A549 (cell line): ENCODE measurements around the gene FOXO6. TPM values are rescaled to one million over a fixed set of nuclear protein-coding genes. Genes with fewer than 3 reads are reported as not detected.

Source experiments
- ATAC-seq, 2 experiments: fragments of 200-7000 bp in 1 of 2; fragments of >200 bp in 1 of 2; cut with Nextera tagmentation in 1 of 2; cut with Tn5 transposase in 1 of 2; 3 replicates each; pipeline versions ENCODE4 v1.8.0 to v1.9.1; 2018 to 2020; ENCODE audit warnings: mild to moderate bottlenecking in 1 of 2, moderate library complexity in 1 of 2
- CTCF ChIA-PET: fragments of 300-600 bp; sonication (Branson Sonifier 250); formaldehyde crosslinking; extraction: SDS; loops from one replicate; lab custom pipeline; 2021; ENCODE audit warnings: antibody characterized with exemption, inconsistent platforms; lab: Yijun Ruan, JAX
- POLR2A ChIA-PET: fragments of 350-600 bp; formaldehyde crosslinking; extraction: SDS; loops from one replicate; lab custom pipeline; 2021; ENCODE audit warnings: antibody characterized with exemption, inconsistent platforms; lab: Yijun Ruan, JAX
- DNase-seq, 2 experiments: peaks; one replicate each; pipeline versions ENCODE4 v3.0.0 to v3.0.0-alpha.2; 2011 to 2016; ENCODE audit warnings: low read depth in 1 of 2, low spot score in 1 of 2
- FAIRE-seq: peaks from 2 replicates; lab custom pipeline; 2011; peaks lifted over from hg19 to GRCh38; lab: Jason Lieb, UNC
- H3K27ac ChIP-seq, 2 experiments: fragments of >200 bp; sonication (Bioruptor Twin); formaldehyde crosslinking; 3 replicates each; pipeline ENCODE4 v1.5.1; 2016 to 2017
- H3K4me1 ChIP-seq: fragments of >200 bp; sonication (Bioruptor Twin); formaldehyde crosslinking; 3 replicates; pipeline ENCODE4 v1.6.1; 2016
- H3K4me2 ChIP-seq: fragments of >200 bp; sonication (Bioruptor Twin); formaldehyde crosslinking; 3 replicates; pipeline ENCODE4 v1.6.1; 2016
- H3K4me3 ChIP-seq: fragments of >200 bp; sonication (Bioruptor Twin); formaldehyde crosslinking; 3 replicates; pipeline ENCODE4 v1.5.1; 2016
- H3K9me3 ChIP-seq: fragments of >200 bp; sonication (Bioruptor Twin); formaldehyde crosslinking; 3 replicates; pipeline ENCODE4 v1.6.1; 2016
- BHLHE40 ChIP-seq: IDR thresholded peaks from 2 replicates; pipeline ENCODE4 v1.6.1; 2012; ENCODE audit warnings: low read depth, low read length, inconsistent platforms
- CBX8 ChIP-seq: fragments of 200-600 bp; sonication (generic); IDR thresholded peaks from 2 replicates; pipeline ENCODE4 v1.6.1; 2016
- CEBPB ChIP-seq, 2 experiments: fragments of >200 bp in 1 of 2; sonication (Bioruptor Twin) in 1 of 2; formaldehyde crosslinking in 1 of 2; IDR thresholded peaks; 2 replicates each; pipeline ENCODE4 v1.6.1; 2012 to 2016
- CHD2 ChIP-seq: fragments of 150-350 bp; IDR thresholded peaks from 2 replicates; pipeline ENCODE4 v1.6.1; 2014; ENCODE audit warnings: low read length; ENCODE audit not compliant: partially characterized antibody
- CHD4 ChIP-seq: fragments of 200-600 bp; sonication (generic); IDR thresholded peaks from 2 replicates; pipeline ENCODE4 v1.6.1; 2016; ENCODE audit warnings: antibody characterized with exemption, mild to moderate bottlenecking, borderline replicate concordance
- EHF ChIP-seq: fragments of 250-450 bp; sonication (Bioruptor Pico); IDR thresholded peaks from 2 replicates; pipeline ENCODE4 v1.5.0; 2020; ENCODE audit warnings: mild to moderate bottlenecking
- EHMT2 ChIP-seq: fragments of 200-600 bp; sonication (generic); IDR thresholded peaks from 2 replicates; pipeline ENCODE4 v1.6.1; 2016; ENCODE audit warnings: antibody characterized with exemption, low read depth, mild to moderate bottlenecking, moderate library complexity
- FOSL2 ChIP-seq, 2 experiments: fragments of 450-650 bp in 1 of 2; fragments of >200 bp in 1 of 2; sonication (Bioruptor Twin) in 1 of 2; formaldehyde crosslinking; IDR thresholded peaks; 2 replicates each; pipeline versions ENCODE4 v1.5.0 to v1.6.1; 2016 to 2020; ENCODE audit warnings: mild to moderate bottlenecking in 1 of 2, moderate library complexity in 1 of 2
- FOXS1 ChIP-seq: fragments of 250-450 bp; sonication (Bioruptor Pico); IDR thresholded peaks from 2 replicates; pipeline ENCODE4 v1.5.0; 2020; ENCODE audit warnings: mild to moderate bottlenecking, moderate library complexity
- HDAC2 ChIP-seq: fragments of 200-600 bp; sonication (generic); IDR thresholded peaks from 2 replicates; pipeline ENCODE4 v1.6.1; 2016
- HES2 ChIP-seq: fragments of >200 bp; sonication (Bioruptor Twin); formaldehyde crosslinking; IDR thresholded peaks from 2 replicates; pipeline ENCODE4 v1.6.1; 2016
- HEYL ChIP-seq: fragments of 250-450 bp; sonication (Bioruptor Pico); IDR thresholded peaks from 2 replicates; pipeline ENCODE4 v1.8.0; 2021; ENCODE audit warnings: mild to moderate bottlenecking, moderate library complexity
- HOXB5 ChIP-seq: fragments of 250-450 bp; sonication (Bioruptor Pico); IDR thresholded peaks from 2 replicates; pipeline ENCODE4 v1.5.0; 2020; ENCODE audit warnings: mild to moderate bottlenecking, moderate library complexity
- JUN ChIP-seq, 2 experiments: fragments of >200 bp; sonication (Bioruptor Twin); formaldehyde crosslinking; IDR thresholded peaks; 2 replicates in 1 of 2; 3 replicates in 1 of 2; pipeline ENCODE4 v1.6.1; 2016 to 2017
- JUNB ChIP-seq: fragments of >200 bp; sonication (Bioruptor Twin); formaldehyde crosslinking; IDR thresholded peaks from 2 replicates; pipeline ENCODE4 v1.6.1; 2016
- MAFK ChIP-seq: fragments of 450-650 bp; IDR thresholded peaks from 2 replicates; pipeline ENCODE4 v1.6.1; 2014; ENCODE audit not compliant: partially characterized antibody
- MAX ChIP-seq: IDR thresholded peaks from 2 replicates; pipeline ENCODE4 v1.6.1; 2012
- MAZ ChIP-seq: fragments of 150-350 bp; IDR thresholded peaks from 2 replicates; pipeline ENCODE4 v1.6.1; 2014; ENCODE audit warnings: antibody characterized with exemption, low read depth, low read length, borderline replicate concordance
- NFE2L2 ChIP-seq: fragments of 150-350 bp; conservative IDR thresholded peaks from 2 replicates; pipeline ENCODE4 v1.6.1; 2014; ENCODE audit warnings: low read length
- NR3C1 ChIP-seq: fragments of >200 bp; sonication (Bioruptor Twin); formaldehyde crosslinking; IDR thresholded peaks from 3 replicates; pipeline ENCODE4 v1.6.1; 2017
- POLR2A ChIP-seq: IDR thresholded peaks from 2 replicates; pipeline ENCODE4 v1.6.1; 2012; ENCODE audit warnings: mild to moderate bottlenecking, low read length
- POLR2AphosphoS2 ChIP-seq: conservative IDR thresholded peaks from 2 replicates; pipeline ENCODE4 v1.6.1; 2012; ENCODE audit warnings: low read length, improper control_type of control experiment, inconsistent platforms
- RAD21 ChIP-seq, 2 experiments: fragments of >200 bp in 1 of 2; sonication (Bioruptor Twin) in 1 of 2; formaldehyde crosslinking in 1 of 2; IDR thresholded peaks in 1 of 2; conservative IDR thresholded peaks in 1 of 2; 2 replicates in 1 of 2; 3 replicates in 1 of 2; pipeline ENCODE4 v1.6.1; 2012 to 2018; ENCODE audit warnings: inconsistent platforms in 1 of 2
- RCOR1 ChIP-seq: fragments of 150-350 bp; IDR thresholded peaks from 2 replicates; pipeline ENCODE4 v1.6.1; 2014; ENCODE audit warnings: antibody characterized with exemption, low read length, low read depth
- RFX5 ChIP-seq: fragments of 450-650 bp; IDR thresholded peaks from 2 replicates; pipeline ENCODE4 v1.7.1; 2014; ENCODE audit warnings: antibody characterized with exemption, mild to moderate bottlenecking, moderate library complexity
- RNF2 ChIP-seq: fragments of 200-600 bp; sonication (generic); IDR thresholded peaks from 2 replicates; pipeline ENCODE4 v1.6.1; 2016; ENCODE audit warnings: low read depth, mild to moderate bottlenecking, antibody characterized with exemption, moderate library complexity, borderline replicate concordance
- TP53 ChIP-seq: fragments of 250-450 bp; sonication (Bioruptor Pico); IDR thresholded peaks from 2 replicates; pipeline ENCODE4 v1.5.0; 2021; ENCODE audit warnings: mild to moderate bottlenecking, moderate library complexity
- ZSCAN20 ChIP-seq: fragments of 250-450 bp; sonication (Bioruptor Pico); IDR thresholded peaks from 2 replicates; pipeline ENCODE4 v1.8.0; 2022; ENCODE audit warnings: mild to moderate bottlenecking, moderate library complexity
- WGBS: methylation state at CpG from one replicate; pipeline ENCODE4 v1.1.6; 2017; ENCODE audit errors: missing lambda C conversion rate; 5-methylcytosine and 5-hydroxymethylcytosine counted together
- polyA plus RNA-seq, 4 experiments: library from polyadenylated mRNA; depleted of rRNA in 3 of 4; stranded (reverse); fragments of >200 nt; fragmentation: RNase III in 1 of 4; extraction: RNeasy Plus Mini Kit Qiagen cat#74134 plus additional on column Dnase treatment in 1 of 4; gene quantifications; 2 replicates in 3 of 4; 3 replicates in 1 of 4; pipeline ENCODE4 v1.2.3, GENCODE V29; 2011 to 2017
- TF ChIP-seq, protein P1 (sequence below): fragments of 450-650 bp; IDR thresholded peaks from 2 replicates; pipeline ENCODE4 v1.6.1; 2014; ENCODE audit warnings: antibody characterized with exemption
- TF ChIP-seq, protein P2 (sequence below): fragments of >200 bp; sonication (Bioruptor Twin); formaldehyde crosslinking; IDR thresholded peaks from 3 replicates; pipeline ENCODE4 v1.5.1; 2016

FOXO6 gene
- polyA plus RNA-seq, 2 of the 4 experiments (the other 2 are of a cell fraction), result 0.10 to 0.25 TPM

- no peak for TF ChIP-seq POLR2A
- TF ChIP-seq POLR2AphosphoS2, result no peak
- TF ChIP-seq HEYL (CRISPR knock-in tag), result no peak
- no peak for TF ChIP-seq EHMT2
- no peak for TF ChIP-seq FOSL2 (IDR thresholded peaks at IDR 0.05)
- no peak for TF ChIP-seq FOSL2 (CRISPR knock-in tag; IDR thresholded peaks at IDR 0.05)
- no peak for TF ChIP-seq JUN (IDR thresholded peaks at IDR 0.05)
- TF ChIP-seq, protein P1, sequence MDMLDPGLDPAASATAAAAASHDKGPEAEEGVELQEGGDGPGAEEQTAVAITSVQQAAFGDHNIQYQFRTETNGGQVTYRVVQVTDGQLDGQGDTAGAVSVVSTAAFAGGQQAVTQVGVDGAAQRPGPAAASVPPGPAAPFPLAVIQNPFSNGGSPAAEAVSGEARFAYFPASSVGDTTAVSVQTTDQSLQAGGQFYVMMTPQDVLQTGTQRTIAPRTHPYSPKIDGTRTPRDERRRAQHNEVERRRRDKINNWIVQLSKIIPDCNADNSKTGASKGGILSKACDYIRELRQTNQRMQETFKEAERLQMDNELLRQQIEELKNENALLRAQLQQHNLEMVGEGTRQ, result no peak
- no peak for TF ChIP-seq JUNB
- no peak for TF ChIP-seq FOXS1
- TF ChIP-seq MAZ, result no peak
- no peak for TF ChIP-seq BHLHE40
- no peak for TF ChIP-seq EHF (CRISPR knock-in tag)
- no peak for TF ChIP-seq RNF2
- no peak for TF ChIP-seq CHD2
- TF ChIP-seq CBX8, result no peak
- TF ChIP-seq MAFK, result no peak
- no peak for TF ChIP-seq HDAC2
- no peak overlapping the region for H3K4me2 ChIP-seq
- 20% methylated on average over 1 of the region's 3 CpGs for WGBS
- CTCF ChIA-PET, result interaction anchor here (1.3 to 11.3 kb wide), 4 partner anchors 16 to 377 kb away, joined by 3 to 146 read pairs (median 56); no protein-coding TSS in a partner anchor
- H3K27ac ChIP-seq, result no peak overlapping the region
- H3K4me1 ChIP-seq, result peaks cover 15% of the 10 kb centered on the region
- no peak overlapping the region for H3K4me3 ChIP-seq
- DNase-seq (no peak), FAIRE-seq (no peak), ATAC-seq (no peak)
- no peaks in the 10 kb centered on the region; the same call in 2 of the 3 replicates for H3K9me3 ChIP-seq
- POLR2A ChIA-PET, result interaction anchor here (1.7 kb wide), 1 partner anchor 32 kb away, joined by 4 read pairs; no protein-coding TSS in a partner anchor
These were observed 53.1 kb downstream of the FOXO6 start for GRCh38 chr1:41414296-41414695.

DNA sequence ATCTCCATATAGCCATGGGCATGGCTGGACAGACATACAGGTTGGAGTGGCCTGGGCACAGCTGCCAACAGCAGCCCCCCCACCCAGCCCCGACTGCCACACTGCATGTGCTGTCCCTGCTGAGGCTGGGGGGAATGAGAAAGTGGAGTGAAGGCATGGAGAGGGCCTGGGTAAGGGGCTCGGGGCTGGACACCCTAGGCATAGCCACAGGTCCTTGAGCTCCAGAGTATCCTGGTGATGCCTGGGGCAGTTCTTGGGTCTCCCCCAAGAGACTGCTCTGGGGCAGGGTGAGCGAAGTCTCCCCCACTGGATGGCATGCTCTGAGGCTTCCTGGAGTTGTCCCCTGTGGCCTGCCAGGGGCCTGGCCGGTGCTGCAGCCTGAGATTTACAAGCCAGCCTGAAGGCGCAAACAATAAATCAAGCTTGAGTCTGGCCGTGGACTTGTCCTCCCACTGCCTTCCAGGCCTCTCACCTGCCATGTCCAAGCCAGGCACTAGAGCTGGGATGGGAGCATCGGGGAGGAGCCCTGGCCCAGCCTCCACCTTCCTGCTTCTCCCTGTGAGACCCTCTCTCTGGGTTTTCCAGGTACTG is 53.6 kb downstream of the FOXO6 start:
- H3K4me2 ChIP-seq, result no peak overlapping the region
- DNase-seq (no peak), ATAC-seq (no peak), FAIRE-seq (no peak)
- no peak overlapping the region for H3K27ac ChIP-seq
- peaks cover 15% of the 10 kb centered on the region for H3K4me1 ChIP-seq
- CTCF ChIA-PET, result interaction anchor here (0.6 to 11.3 kb wide), 8 partner anchors 15 to 1351 kb away, joined by 3 to 146 read pairs (median 12); no protein-coding TSS in a partner anchor
- 62% methylated on average over 4 of the region's 7 CpGs for WGBS
- H3K9me3 ChIP-seq, result no peaks in the 10 kb centered on the region; the same call in 2 of the 3 replicates
- TF ChIP-seq, protein P2, sequence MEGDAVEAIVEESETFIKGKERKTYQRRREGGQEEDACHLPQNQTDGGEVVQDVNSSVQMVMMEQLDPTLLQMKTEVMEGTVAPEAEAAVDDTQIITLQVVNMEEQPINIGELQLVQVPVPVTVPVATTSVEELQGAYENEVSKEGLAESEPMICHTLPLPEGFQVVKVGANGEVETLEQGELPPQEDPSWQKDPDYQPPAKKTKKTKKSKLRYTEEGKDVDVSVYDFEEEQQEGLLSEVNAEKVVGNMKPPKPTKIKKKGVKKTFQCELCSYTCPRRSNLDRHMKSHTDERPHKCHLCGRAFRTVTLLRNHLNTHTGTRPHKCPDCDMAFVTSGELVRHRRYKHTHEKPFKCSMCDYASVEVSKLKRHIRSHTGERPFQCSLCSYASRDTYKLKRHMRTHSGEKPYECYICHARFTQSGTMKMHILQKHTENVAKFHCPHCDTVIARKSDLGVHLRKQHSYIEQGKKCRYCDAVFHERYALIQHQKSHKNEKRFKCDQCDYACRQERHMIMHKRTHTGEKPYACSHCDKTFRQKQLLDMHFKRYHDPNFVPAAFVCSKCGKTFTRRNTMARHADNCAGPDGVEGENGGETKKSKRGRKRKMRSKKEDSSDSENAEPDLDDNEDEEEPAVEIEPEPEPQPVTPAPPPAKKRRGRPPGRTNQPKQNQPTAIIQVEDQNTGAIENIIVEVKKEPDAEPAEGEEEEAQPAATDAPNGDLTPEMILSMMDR, result no peak
- TF ChIP-seq MAX (no peak), CHD4 (no peak)
- no peak overlapping the region for H3K4me3 ChIP-seq
- POLR2A ChIA-PET, result interaction anchor here (1.7 kb wide), 1 partner anchor 33 kb away, joined by 4 read pairs; no protein-coding TSS in a partner anchor

GRCh38 chr1:41416081-41416480 is 54.8 kb downstream of the FOXO6 start:
- no peak overlapping the region for H3K4me2 ChIP-seq
- ChIA-PET CTCF (interaction anchor here (0.6 to 11.3 kb wide), 13 partner anchors 9 to 158 kb away, joined by 3 to 146 read pairs (median 4); no protein-coding TSS in a partner anchor), POLR2A (interaction anchor here (0.6 kb wide), 1 partner anchor 266 kb away, joined by 5 read pairs; no protein-coding TSS in a partner anchor)
- DNase-seq (no peak), FAIRE-seq (no peak), ATAC-seq (no peak)
- no peak overlapping the region for H3K27ac ChIP-seq
- H3K9me3 ChIP-seq, result no peaks in the 10 kb centered on the region; the same call in 2 of the 3 replicates
- H3K4me1 ChIP-seq, result peaks cover 15% of the 10 kb centered on the region
- H3K4me3 ChIP-seq, result no peak overlapping the region
- WGBS, result 100% methylated on average over 1 of the region's 5 CpGs
- TF ChIP-seq HES2 (no peak), FOSL2 (IDR thresholded peaks at IDR 0.05) (no peak), FOSL2 (CRISPR knock-in tag; IDR thresholded peaks at IDR 0.05) (no peak), RAD21 (conservative IDR thresholded peaks at IDR 0.05 in 1 of 2, IDR thresholded peaks at IDR 0.05 in 1 of 2) (no peak), NR3C1 (no peak), NFE2L2 (no peak), JUN (IDR thresholded peaks at IDR 0.05) (no peak), TP53 (no peak), RNF2 (no peak), ZSCAN20 (CRISPR knock-in tag) (no peak), HOXB5 (CRISPR knock-in tag) (no peak), MAFK (no peak), RCOR1 (no peak), RFX5 (no peak), CEBPB (IDR thresholded peaks at IDR 0.05) (no peak), CBX8 (no peak)
- TF ChIP-seq, protein P2, result no peak
